ENCODE measurements around the gene PTPRM.

- no peak for TF ChIP-seq POLR2AphosphoS5 (IDR thresholded peaks at IDR 0.05; ENCODE audit: low read depth, low read length)
- no peak for TF ChIP-seq POLR2A (IDR thresholded peaks at IDR 0.05; ENCODE audit: low read depth, low read length)
- TF ChIP-seq TAF1 (IDR thresholded peaks at IDR 0.05; ENCODE audit: borderline replicate concordance, low read depth, low read length) = no peak
These were observed 648.6 kb downstream of the PTPRM start for GRCh38 chr18:8215741-8216140.

Measured in GM12892 (cell line).